ENCODE data around the gene ACOT12. TPM values are rescaled to one million over a fixed set of nuclear protein-coding genes. Genes with fewer than 3 reads are reported as not detected.
A peak's percentile ranks its signal among the peaks of the same experiment; 100 is the strongest.

The ACOT12 gene
- total and polyA plus RNA-seq, 2 of the 13 experiments (the other 11 are each of a cell fraction or from before 2014, with no cell fraction given) = not detected

GRCh38 chr5:81326554-81326953 is 67.4 kb downstream of the ACOT12 start:
- no peaks in the 10 kb centered on the region for H3K9me3 ChIP-seq (ENCODE audit: low read length)
- no peak overlapping the region for H3K9ac ChIP-seq (ENCODE audit: insufficient read depth, low read depth, low read length)
- H3K4me2 ChIP-seq (ENCODE audit: low read depth, low read length) = no peak overlapping the region
- CTCF ChIA-PET (ENCODE audit: low intra/inter-chr PET ratio, low total read pairs) = no interaction called here
- no peak for DNase-seq (ENCODE audit: low spot score)
- no peak overlapping the region for H3K4me3 ChIP-seq (replicated peaks in 1 of 3; ENCODE audit: insufficient read depth in 1 of 3, low read depth in 2 of 3, low read length in 3 of 3)
- H4K20me1 ChIP-seq (ENCODE audit: insufficient read depth, low read length) = no peaks in the 10 kb centered on the region
- H3K79me2 ChIP-seq (ENCODE audit: insufficient read depth, low read length) = no peaks in the 10 kb centered on the region
- POLR2A ChIA-PET = no interaction called here
- no peaks in the 10 kb centered on the region for H3K4me1 ChIP-seq (ENCODE audit: insufficient read depth, low read length)
- H3K36me3 ChIP-seq (replicated peaks in 1 of 2; ENCODE audit: control insufficient read depth in 1 of 2, insufficient read depth in 2 of 2, low read length in 2 of 2) = no peaks in the 10 kb centered on the region
- FAIRE-seq = no peak
- 44% methylated on average over 2 of the region's 2 CpGs for WGBS (ENCODE audit: low lambda C conversion rate)
- intact Hi-C loops (cut with micrococcal nuclease; ENCODE audit: unreplicated experiment) = no loop called here
- peak; percentile 53 for ATAC-seq
- no TSS peak for BruUV-seq (replicated peaks)
- H2AFZ ChIP-seq (ENCODE audit: low read length) = no peak overlapping the region
- H3K27me3 ChIP-seq (ENCODE audit: control insufficient read depth in 1 of 2, insufficient read depth in 2 of 2, low read length in 2 of 2) = no peaks in the 10 kb centered on the region
- H3K27ac ChIP-seq (ENCODE audit: extremely low read length, insufficient read depth, low read length) = no peak overlapping the region
- in situ Hi-C loops (cut with HindIII; ENCODE audit: extremely low pct_ligation_motif_present, low pct_unique_long_range_greater_than_20kb) = no loop called here
- TF ChIP-seq SKIL (CRISPR knock-in tag; IDR thresholded peaks at IDR 0.05; ENCODE audit: borderline replicate concordance) = no peak
- no peak for TF ChIP-seq ZFP36L1 (CRISPR knock-in tag; IDR thresholded peaks at IDR 0.05)
- TF ChIP-seq GFI1 (CRISPR knock-in tag; IDR thresholded peaks at IDR 0.05; ENCODE audit: borderline replicate concordance) = no peak
- TF ChIP-seq ZFP62 (CRISPR knock-in tag; IDR thresholded peaks at IDR 0.05) = no peak
- TF ChIP-seq ZNF574 (CRISPR knock-in tag; IDR thresholded peaks at IDR 0.05) = no peak
- TF ChIP-seq RCOR2 (CRISPR knock-in tag; IDR thresholded peaks at IDR 0.05) = no peak
